ENCODE results near the gene OR52H1. TPM values are rescaled to one million over a fixed set of nuclear protein-coding genes. Genes with fewer than 3 reads are reported as not detected.

Gene OR52H1
- total RNA-seq, 1 experiment from 2014 or later: not detected

DNA sequence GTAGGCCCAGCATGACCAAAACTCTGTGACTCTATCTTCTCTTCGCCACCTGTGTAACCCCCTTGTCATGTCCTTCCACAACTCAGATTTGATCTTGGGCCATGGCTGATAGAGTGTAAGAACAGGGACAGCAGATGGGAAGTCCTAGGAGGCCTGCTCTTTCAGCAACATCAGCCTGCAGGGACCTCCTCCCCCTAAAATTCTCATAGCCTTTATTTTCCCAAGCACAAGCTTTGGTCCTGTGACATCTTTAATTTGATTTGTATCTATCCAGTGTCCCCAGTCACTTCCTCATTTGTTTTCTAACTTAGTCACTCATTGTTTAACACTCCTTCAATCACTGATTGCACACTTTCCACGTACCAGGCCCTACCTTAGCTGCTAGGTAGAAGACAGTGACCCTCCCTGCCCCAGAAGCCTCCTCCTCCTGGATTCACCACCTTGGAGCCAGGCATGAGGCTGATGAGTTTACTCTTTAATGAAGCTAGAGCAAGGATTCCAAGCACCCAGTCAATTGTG lies 43.9 kb downstream of the OR52H1 start:
- in situ Hi-C loops (cut with HindIII; ENCODE audit: low pct_unique_long_range_greater_than_20kb, low sequenced_read_pairs): no loop called here
- no peak for DNase-seq (ENCODE audit: low read depth, low spot score)

DNA sequence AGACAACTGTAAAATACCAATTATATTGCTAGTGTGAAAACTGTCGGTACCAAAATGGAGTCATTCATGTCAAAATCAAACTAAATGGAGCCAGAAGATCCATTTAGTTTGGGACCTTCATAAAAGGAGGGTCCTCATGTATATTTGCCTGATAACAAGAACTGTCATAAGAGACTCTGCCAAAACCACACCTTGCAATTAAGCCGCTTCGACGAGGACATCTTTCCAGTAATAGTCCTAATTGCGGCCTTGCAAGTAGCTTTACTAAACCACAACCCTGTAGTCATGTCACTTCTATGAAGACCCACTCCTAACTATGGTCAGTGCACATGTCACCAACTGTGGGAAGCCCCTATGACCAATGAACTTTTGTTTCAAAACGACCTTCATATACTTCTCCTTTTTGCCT lies 47.9 kb downstream of the OR52H1 start:
- in situ Hi-C loops (cut with HindIII; ENCODE audit: low pct_unique_long_range_greater_than_20kb, low sequenced_read_pairs): no loop called here
- no peak for DNase-seq (ENCODE audit: low read depth, low spot score)

GRCh38 chr11:5499671-5500070 lies 48.7 kb downstream of the OR52H1 start:
- no peak for DNase-seq (ENCODE audit: low read depth, low spot score)
- in situ Hi-C loops (cut with HindIII; ENCODE audit: low pct_unique_long_range_greater_than_20kb, low sequenced_read_pairs): no loop called here

Other genes with a start within 250 kb of the OR52H1 start
- 9.0 and 10.7 TPM in 2 replicates for gene OR51B4, start 246.6 kb downstream of the OR52H1 start, total RNA-seq (2014; rRNA removed; shearing (Covaris generic))
- gene OR51B2, start 224.2 kb downstream of the OR52H1 start, total RNA-seq (2014; rRNA removed; shearing (Covaris generic)): 0.53 and 0.83 TPM in 2 replicates
- 15.1 and 15.8 TPM in 2 replicates for gene OR51B5, start 205.0 kb downstream of the OR52H1 start, total RNA-seq (2014; rRNA removed; shearing (Covaris generic))
- not detected in 2 replicates for gene OR51B6, start 197.0 kb downstream of the OR52H1 start, total RNA-seq (2014; rRNA removed; shearing (Covaris generic))
- gene OR51M1, start 164.7 kb downstream of the OR52H1 start, total RNA-seq (2014; rRNA removed; shearing (Covaris generic)): not detected in 2 replicates
- gene OR51Q1, start 126.4 kb downstream of the OR52H1 start, total RNA-seq (2014; rRNA removed; shearing (Covaris generic)): not detected in 2 replicates
- gene OR51I1, start 107.0 kb downstream of the OR52H1 start, total RNA-seq (2014; rRNA removed; shearing (Covaris generic)): 0.63 TPM in 1 of 2 replicates, not detected in the other
- not detected in 2 replicates for gene OR51I2, start 99.2 kb downstream of the OR52H1 start, total RNA-seq (2014; rRNA removed; shearing (Covaris generic))
- not detected in 2 replicates for gene OR52D1, start 59.9 kb downstream of the OR52H1 start, total RNA-seq (2014; rRNA removed; shearing (Covaris generic))
- gene UBQLN3, start 38.6 kb downstream of the OR52H1 start, total RNA-seq (2014; rRNA removed; shearing (Covaris generic)): not detected in 2 replicates
- not detected in 2 replicates for gene UBQLNL, start 31.8 kb downstream of the OR52H1 start, total RNA-seq (2014; rRNA removed; shearing (Covaris generic))
- not detected in 2 replicates for gene OR52B6, start 32.3 kb upstream of the OR52H1 start, total RNA-seq (2014; rRNA removed; shearing (Covaris generic))
- gene TRIM6, start 48.1 kb upstream of the OR52H1 start, total RNA-seq (2014; rRNA removed; shearing (Covaris generic)): 9.8 and 11.6 TPM in 2 replicates
- gene TRIM34, start 76.5 kb upstream of the OR52H1 start, total RNA-seq (2014; rRNA removed; shearing (Covaris generic)): 13.2 and 13.3 TPM in 2 replicates
- gene TRIM5, start 136.5 kb upstream of the OR52H1 start, total RNA-seq (2014; rRNA removed; shearing (Covaris generic)): 18.6 and 21.1 TPM in 2 replicates
- gene TRIM22, start 141.2 kb upstream of the OR52H1 start, total RNA-seq (2014; rRNA removed; shearing (Covaris generic)): 3.9 TPM in 2 replicates
- not detected in 2 replicates for gene OR56B1, start 187.9 kb upstream of the OR52H1 start, total RNA-seq (2014; rRNA removed; shearing (Covaris generic))
- gene OR52N4, start 205.7 kb upstream of the OR52H1 start, total RNA-seq (2014; rRNA removed; shearing (Covaris generic)): not detected in 2 replicates
- gene OR52N5, start 234.8 kb upstream of the OR52H1 start, total RNA-seq (2014; rRNA removed; shearing (Covaris generic)): not detected in 2 replicates
- not detected in 2 replicates for gene OR52N1, start 242.7 kb upstream of the OR52H1 start, total RNA-seq (2014; rRNA removed; shearing (Covaris generic))

All from SK-MEL-5 (cell line).